ENCODE results near the gene ZRANB3. TPM values are rescaled to one million over a fixed set of nuclear protein-coding genes. Genes with fewer than 3 reads are reported as not detected.

The ZRANB3 gene
- total and polyA plus RNA-seq, 10 of the 15 experiments (the other 5 are each of a cell fraction or from before 2014, with no cell fraction given): 5.6 to 11.4 (median 9.9) TPM

GRCh38 chr2:135151615-135152014 lies 379.4 kb downstream of the ZRANB3 start:
- CTCF ChIA-PET: no interaction called here
- ATAC-seq: no peak
- H3K4me1 ChIP-seq (ENCODE audit: control insufficient read depth, insufficient read depth, low read length): peaks cover 8% of the 10 kb centered on the region
- H3K9me3 ChIP-seq (replicated peaks; ENCODE audit: control insufficient read depth, insufficient read depth, low read length): no peaks in the 10 kb centered on the region
- H3K4me2 ChIP-seq (ENCODE audit: control insufficient read depth, insufficient read depth): no peak overlapping the region
- DNase-seq (ENCODE audit: low read depth, low spot score): no peak
- intact Hi-C loops (cut with micrococcal nuclease; ENCODE audit: unreplicated experiment): loop anchor here (10.0 kb wide), 2 partner anchors 147 to 563 kb away; no protein-coding TSS in a partner anchor
- peaks cover 2 to 22% of the 10 kb centered on the region in 2 experiments for H3K36me3 ChIP-seq (ENCODE audit: control insufficient read depth in 2 of 2, insufficient read depth in 2 of 2, low read length in 1 of 2)
- WGBS (ENCODE audit: insufficient coverage, insufficient replicate concordance, low lambda C conversion rate, missing lambda C conversion rate): 98% methylated on average over 3 of the region's 3 CpGs
- SMC1A ChIA-PET (ENCODE audit: uncharacterized antibody, unreplicated experiment): no interaction called here
- POLR2A ChIA-PET: no interaction called here
- RAD21 ChIA-PET (ENCODE audit: unreplicated experiment): no interaction called here
- no peaks in the 10 kb centered on the region for H4K20me1 ChIP-seq (ENCODE audit: control insufficient read depth, insufficient read depth)
- BruUV-seq (replicated peaks): no TSS peak
- H3K79me2 ChIP-seq (ENCODE audit: control insufficient read depth, insufficient read depth, low read length): no peaks in the 10 kb centered on the region
- no peak overlapping the region for H2AFZ ChIP-seq (ENCODE audit: control insufficient read depth, low read depth, low read length)
- no peak overlapping the region for H3K27ac ChIP-seq (ENCODE audit: control insufficient read depth, insufficient read depth)
- in situ Hi-C loops (cut with MboI): no loop called here
- H3K9ac ChIP-seq (ENCODE audit: control insufficient read depth, insufficient read depth, low read length): no peak overlapping the region
- FAIRE-seq: no peak
- H3K27me3 ChIP-seq (replicated peaks in 1 of 2; ENCODE audit: control insufficient read depth in 2 of 2, insufficient read depth in 2 of 2, low read length in 1 of 2): no peaks in the 10 kb centered on the region
- no peak overlapping the region for H3K4me3 ChIP-seq
- TF ChIP-seq CBX5 (IDR thresholded peaks at IDR 0.05; ENCODE audit: low read depth): no peak
- TF ChIP-seq NBN (IDR thresholded peaks at IDR 0.05): no peak
- no peak for TF ChIP-seq NKRF (conservative IDR thresholded peaks at IDR 0.05)
- no peak for TF ChIP-seq MYC (IDR thresholded peaks at IDR 0.05; ENCODE audit: insufficient read depth, insufficient read length, insufficient replicate concordance, low read length, severe bottlenecking)
- no peak for TF ChIP-seq GABPA (IDR thresholded peaks at IDR 0.05; ENCODE audit: low read depth)
- TF ChIP-seq ETV6 (conservative IDR thresholded peaks at IDR 0.05 in 1 of 2, IDR thresholded peaks at IDR 0.05 in 1 of 2; ENCODE audit: borderline replicate concordance in 1 of 2, low read depth in 1 of 2): no peak
- no peak for TF ChIP-seq RFX5 (IDR thresholded peaks at IDR 0.05; ENCODE audit: low read depth, low read length)
- no peak for TF ChIP-seq SUZ12 (IDR thresholded peaks at IDR 0.05; ENCODE audit: unreplicated experiment)
- TF ChIP-seq SREBF2 (IDR thresholded peaks at IDR 0.05; ENCODE audit: low read length): no peak
- no peak for TF ChIP-seq TCF12 (IDR thresholded peaks at IDR 0.05; ENCODE audit: low read depth, low read length)
- TF ChIP-seq ZNF217 (IDR thresholded peaks at IDR 0.05): no peak
- no peak for TF ChIP-seq USF1 (IDR thresholded peaks at IDR 0.05; ENCODE audit: borderline replicate concordance, extremely low read length, insufficient read depth, low read depth, low read length)
- no peak for TF ChIP-seq CHD1 (IDR thresholded peaks at IDR 0.05; ENCODE audit: low read depth, low read length)
- no peak for TF ChIP-seq JUND (IDR thresholded peaks at IDR 0.05; ENCODE audit: low read depth, low read length)
- no peak for TF ChIP-seq KLF5 (IDR thresholded peaks at IDR 0.05; ENCODE audit: partially characterized antibody)
- no peak for TF ChIP-seq PAX5 (IDR thresholded peaks at IDR 0.05; ENCODE audit: borderline replicate concordance, low read depth, low read length)
- TF ChIP-seq HCFC1 (IDR thresholded peaks at IDR 0.05; ENCODE audit: low read length): no peak

Measured in GM12878 (cell line).